HCT116 (cell line): ENCODE results near the gene MNAT1.

Experiments
- EZH2 ChIP-seq: fragments of 200-600 bp; sonication (generic); IDR thresholded peaks from 2 replicates; pipeline ENCODE4 v1.6.1; 2017; ENCODE audit warnings: antibody characterized with exemption, mixed run types
- POLR2A ChIP-seq: IDR thresholded peaks from 2 replicates; pipeline ENCODE4 v1.7.0; 2011; ENCODE audit warnings: borderline replicate concordance; ENCODE audit not compliant: insufficient read depth, insufficient read length; ENCODE audit errors: extremely low read depth
- YY1 ChIP-seq: IDR thresholded peaks from 2 replicates; pipeline ENCODE4 v1.6.1; 2011; ENCODE audit warnings: low read length, low read depth, moderate library complexity, mild to moderate bottlenecking; ENCODE audit not compliant: insufficient replicate concordance; ENCODE audit errors: extremely low read depth
- TF ChIP-seq, protein P1 (sequence below), 3 experiments: fragments of 200-600 bp in 1 of 3; sonication (generic) in 1 of 3; IDR thresholded peaks in 2 of 3; conservative IDR thresholded peaks in 1 of 3; 2 replicates each; pipeline ENCODE4 v1.5.1; 2012 to 2017; ENCODE audit warnings: low read depth in 2 of 3, low read length in 2 of 3, antibody characterized with exemption in 1 of 3, borderline replicate concordance in 1 of 3, control low read depth in 1 of 3, mild to moderate bottlenecking in 1 of 3, mixed read lengths in 1 of 3, mixed run types in 1 of 3, moderate library complexity in 1 of 3; ENCODE audit not compliant: insufficient read depth in 1 of 3

DNA sequence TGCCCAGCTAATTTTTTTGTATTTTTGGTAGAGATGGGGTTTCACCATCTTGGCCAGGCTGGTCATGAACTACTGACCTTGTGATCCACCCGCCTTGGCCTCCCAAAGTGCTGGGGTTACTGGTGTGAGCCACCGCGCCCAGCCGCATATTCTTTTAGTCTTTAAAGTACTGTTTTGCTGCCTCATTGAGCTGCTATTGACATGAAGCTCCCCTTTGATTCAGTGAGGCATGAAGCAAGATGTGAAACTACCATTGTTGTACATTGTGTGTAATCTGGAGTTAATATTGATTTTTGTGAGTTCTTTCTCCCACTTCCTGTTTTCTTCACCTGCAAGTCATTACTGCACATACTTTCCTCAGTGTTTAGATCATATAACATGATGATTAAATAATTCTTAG lies 80.8 kb downstream of the MNAT1 start:
- TF ChIP-seq, protein P1, sequence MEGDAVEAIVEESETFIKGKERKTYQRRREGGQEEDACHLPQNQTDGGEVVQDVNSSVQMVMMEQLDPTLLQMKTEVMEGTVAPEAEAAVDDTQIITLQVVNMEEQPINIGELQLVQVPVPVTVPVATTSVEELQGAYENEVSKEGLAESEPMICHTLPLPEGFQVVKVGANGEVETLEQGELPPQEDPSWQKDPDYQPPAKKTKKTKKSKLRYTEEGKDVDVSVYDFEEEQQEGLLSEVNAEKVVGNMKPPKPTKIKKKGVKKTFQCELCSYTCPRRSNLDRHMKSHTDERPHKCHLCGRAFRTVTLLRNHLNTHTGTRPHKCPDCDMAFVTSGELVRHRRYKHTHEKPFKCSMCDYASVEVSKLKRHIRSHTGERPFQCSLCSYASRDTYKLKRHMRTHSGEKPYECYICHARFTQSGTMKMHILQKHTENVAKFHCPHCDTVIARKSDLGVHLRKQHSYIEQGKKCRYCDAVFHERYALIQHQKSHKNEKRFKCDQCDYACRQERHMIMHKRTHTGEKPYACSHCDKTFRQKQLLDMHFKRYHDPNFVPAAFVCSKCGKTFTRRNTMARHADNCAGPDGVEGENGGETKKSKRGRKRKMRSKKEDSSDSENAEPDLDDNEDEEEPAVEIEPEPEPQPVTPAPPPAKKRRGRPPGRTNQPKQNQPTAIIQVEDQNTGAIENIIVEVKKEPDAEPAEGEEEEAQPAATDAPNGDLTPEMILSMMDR (IDR thresholded peaks at IDR 0.05 in 2 of 3, conservative IDR thresholded peaks at IDR 0.05 in 1 of 3; ENCODE audit: borderline replicate concordance in 1 of 3, insufficient read depth in 1 of 3, low read depth in 2 of 3, low read length in 2 of 3): no peak
- no peak for TF ChIP-seq EZH2
- no peak for TF ChIP-seq POLR2A
- no peak for TF ChIP-seq YY1
